WTC11 (cell line): Measurements from ENCODE around the gene PANX2. TPM values are rescaled to one million over a fixed set of nuclear protein-coding genes. Genes with fewer than 3 reads are reported as not detected.

Experiments
- ATAC-seq: fragments of 200-7000 bp; cut with Tn5 transposase; 2 replicates; pipeline ENCODE4 v1.10.0; 2021; ENCODE audit warnings: mild to moderate bottlenecking, moderate library complexity
- CTCF ChIA-PET: fragments of 300-600 bp; sonication (Branson Sonifier 250); formaldehyde crosslinking; loops from one replicate; lab custom pipeline; 2021; ENCODE audit warnings: antibody characterized with exemption; lab: Charles Lee
- POLR2A ChIA-PET: fragments of 350-600 bp; sonication (Branson Sonifier 250); formaldehyde crosslinking; loops from one replicate; lab custom pipeline; 2021; ENCODE audit warnings: antibody characterized with exemption; lab: Charles Lee
- DNase-seq: peaks from one replicate; pipeline ENCODE4 v3.0.0; 2021; ENCODE audit warnings: low spot score
- H3K27ac Mint-ChIP-seq: 2 replicates; pipeline ENCODE4 v1.8.0; 2021; ENCODE audit warnings: mixed read lengths
- H3K27me3 Mint-ChIP-seq: 2 replicates; pipeline ENCODE4 v1.8.0; 2021; ENCODE audit warnings: low read depth, mild to moderate bottlenecking, moderate library complexity, mixed read lengths
- H3K36me3 Mint-ChIP-seq: 2 replicates; pipeline ENCODE4 v1.8.0; 2021; ENCODE audit warnings: mixed read lengths
- H3K4me1 Mint-ChIP-seq: 2 replicates; pipeline ENCODE4 v1.8.0; 2022; ENCODE audit warnings: mixed read lengths
- H3K4me3 Mint-ChIP-seq: 2 replicates; pipeline ENCODE4 v1.8.0; 2021; ENCODE audit warnings: mild to moderate bottlenecking, moderate library complexity, mixed read lengths
- H3K9me3 Mint-ChIP-seq: 2 replicates; pipeline ENCODE4 v1.8.0; 2021; ENCODE audit warnings: mixed read lengths
- ATF1 ChIP-seq: sonication (generic); formaldehyde crosslinking; IDR thresholded peaks from 2 replicates; pipeline ENCODE4 v1.8.1; 2023; ENCODE audit warnings: mild to moderate bottlenecking, moderate library complexity, missing genetic modification reagents
- ELF4 ChIP-seq: sonication (generic); formaldehyde crosslinking; IDR thresholded peaks from 2 replicates; pipeline ENCODE4 v1.8.1; 2022; ENCODE audit warnings: low read depth, mild to moderate bottlenecking, moderate library complexity, missing genetic modification reagents
- EMX1 ChIP-seq: fragments of 250-450 bp; sonication (Bioruptor Pico); IDR thresholded peaks from 2 replicates; pipeline ENCODE4 v1.8.0; 2021; ENCODE audit warnings: mild to moderate bottlenecking
- FOXJ3 ChIP-seq: sonication (generic); formaldehyde crosslinking; IDR thresholded peaks from 2 replicates; pipeline ENCODE4 v1.9.0; 2021; ENCODE audit warnings: missing genetic modification reagents, mild to moderate bottlenecking, borderline replicate concordance
- GABPB1 ChIP-seq: sonication (generic); formaldehyde crosslinking; IDR thresholded peaks from 2 replicates; pipeline ENCODE4 v1.8.1; 2023; ENCODE audit warnings: mild to moderate bottlenecking, missing genetic modification reagents
- NFATC4 ChIP-seq: fragments of 250-450 bp; sonication (Bioruptor Pico); IDR thresholded peaks from 2 replicates; pipeline ENCODE4 v1.9.0; 2021; ENCODE audit warnings: mild to moderate bottlenecking
- NR1H2 ChIP-seq: sonication (generic); formaldehyde crosslinking; IDR thresholded peaks from 2 replicates; pipeline ENCODE4 v1.9.0; 2021; ENCODE audit warnings: mild to moderate bottlenecking, moderate library complexity, missing genetic modification reagents
- PRRX2 ChIP-seq: fragments of 250-450 bp; sonication (Bioruptor Pico); IDR thresholded peaks from 2 replicates; pipeline ENCODE4 v1.8.0; 2021; ENCODE audit warnings: mild to moderate bottlenecking
- ZNF232 ChIP-seq: sonication (generic); formaldehyde crosslinking; IDR thresholded peaks from 2 replicates; pipeline ENCODE4 v1.8.0; 2022; ENCODE audit warnings: mild to moderate bottlenecking, missing genetic modification reagents
- ZNF317 ChIP-seq: sonication (generic); formaldehyde crosslinking; IDR thresholded peaks from 2 replicates; pipeline ENCODE4 v1.8.1; 2023; ENCODE audit warnings: low read depth, mild to moderate bottlenecking, moderate library complexity, missing genetic modification reagents, borderline replicate concordance
- ZNF416 ChIP-seq: fragments of 250-450 bp; sonication (Bioruptor Pico); IDR thresholded peaks from 2 replicates; pipeline ENCODE4 v1.9.0; 2021; ENCODE audit warnings: mild to moderate bottlenecking, inconsistent platforms
- ZNF671 ChIP-seq: fragments of 250-450 bp; sonication (Bioruptor Pico); IDR thresholded peaks from 2 replicates; pipeline ENCODE4 v1.8.0; 2021; ENCODE audit warnings: mild to moderate bottlenecking
- total RNA-seq: library from RNA; stranded (reverse); gene quantifications from 3 replicates; pipeline ENCODE4 v1.2.3, GENCODE V29; 2021
- TF ChIP-seq, protein P1 (sequence below): fragments of 250-450 bp; sonication (Bioruptor Pico); IDR thresholded peaks from 2 replicates; pipeline ENCODE4 v2.1.2; 2022; ENCODE audit warnings: mild to moderate bottlenecking, moderate library complexity
- TF ChIP-seq, protein P2 (sequence below): fragments of 250-450 bp; sonication (Bioruptor Pico); conservative IDR thresholded peaks from 2 replicates; pipeline ENCODE4 v1.9.0; 2021; ENCODE audit warnings: mild to moderate bottlenecking
- TF ChIP-seq, protein P3 (sequence below): sonication (generic); formaldehyde crosslinking; IDR thresholded peaks from 2 replicates; pipeline ENCODE4 v1.8.1; 2022; ENCODE audit warnings: missing genetic modification reagents, borderline replicate concordance
- TF ChIP-seq, protein P4 (sequence below): fragments of 250-450 bp; sonication (Bioruptor Pico); IDR thresholded peaks from 2 replicates; pipeline ENCODE4 v1.8.0; 2021; ENCODE audit warnings: mild to moderate bottlenecking
- TF ChIP-seq, protein P5 (sequence below): fragments of 200-600 bp; IDR thresholded peaks from 2 replicates; pipeline ENCODE4 v1.8.0; 2022; ENCODE audit warnings: antibody characterized with exemption
- TF ChIP-seq, protein P6 (sequence below): sonication (generic); formaldehyde crosslinking; IDR thresholded peaks from 2 replicates; pipeline ENCODE4 v1.8.0; 2022; ENCODE audit warnings: mild to moderate bottlenecking, missing genetic modification reagents
- TF ChIP-seq, protein P7 (sequence below): fragments of 250-450 bp; sonication (Bioruptor Pico); IDR thresholded peaks from 2 replicates; pipeline ENCODE4 v1.9.0; 2021; ENCODE audit warnings: mild to moderate bottlenecking
- TF ChIP-seq, protein P8 (sequence below): sonication (generic); formaldehyde crosslinking; IDR thresholded peaks from 2 replicates; pipeline ENCODE4 v1.8.0; 2022; ENCODE audit warnings: mild to moderate bottlenecking, missing genetic modification reagents

Gene PANX2
- total RNA-seq, 1 experiment from 2014 or later = 10.2 TPM

DNA sequence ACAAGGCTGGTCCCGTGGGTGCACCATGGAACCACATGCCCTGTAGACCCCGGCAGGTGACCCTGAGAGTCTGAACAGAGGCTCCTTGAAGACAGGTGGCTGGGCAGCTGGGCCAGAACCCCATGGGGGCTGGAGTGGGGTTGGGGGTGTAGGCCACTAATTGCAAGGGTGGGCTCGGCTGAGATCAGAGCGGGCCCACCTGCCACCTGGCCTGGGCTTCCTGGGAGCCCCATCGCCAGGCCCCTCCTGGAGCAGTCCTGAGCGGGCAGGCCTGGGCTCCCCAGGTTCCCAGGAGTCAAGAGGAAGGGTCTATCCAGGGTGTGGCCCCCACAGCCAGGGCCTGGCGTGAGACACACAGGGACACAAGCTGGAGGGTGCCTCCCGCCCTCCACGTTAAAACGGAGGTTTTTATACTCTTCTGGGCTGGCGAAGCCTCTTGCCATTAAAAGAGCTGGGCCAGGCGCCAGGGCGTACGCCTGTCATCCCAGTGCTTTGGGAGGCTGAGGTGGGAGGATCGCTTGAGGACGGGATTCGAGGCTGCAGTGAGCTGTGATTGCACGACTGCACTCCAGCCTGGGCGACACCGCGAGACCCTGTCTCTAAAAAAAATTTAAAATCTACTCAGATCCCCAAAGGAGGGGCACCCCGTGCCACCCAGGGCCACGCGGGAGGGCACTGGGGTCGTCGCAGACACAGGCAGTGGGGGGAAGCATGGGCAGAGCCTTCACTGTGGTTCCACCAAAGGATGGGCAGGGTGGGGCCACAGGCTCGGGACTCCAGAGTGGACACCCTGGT is 10.4 kb downstream of the PANX2 start:
- Mint-ChIP-seq H3K27me3 (no peaks in the 10 kb centered on the region; the same call in 1 of the 2 replicates), H3K4me1 (peaks cover 3% of the 10 kb centered on the region), H3K4me3 (no peak overlapping the region), H3K9me3 (no peaks in the 10 kb centered on the region), H3K27ac (no peak overlapping the region), H3K36me3 (no peaks in the 10 kb centered on the region)
- CTCF ChIA-PET = interaction anchor here (2.2 kb wide), 1 partner anchor 9 kb away, joined by 7 read pairs; no protein-coding TSS in a partner anchor
- DNase-seq (no peak), ATAC-seq (no peak)
- no peak for TF ChIP-seq ELF4
- TF ChIP-seq NR1H2 = no peak
- TF ChIP-seq, protein P1, sequence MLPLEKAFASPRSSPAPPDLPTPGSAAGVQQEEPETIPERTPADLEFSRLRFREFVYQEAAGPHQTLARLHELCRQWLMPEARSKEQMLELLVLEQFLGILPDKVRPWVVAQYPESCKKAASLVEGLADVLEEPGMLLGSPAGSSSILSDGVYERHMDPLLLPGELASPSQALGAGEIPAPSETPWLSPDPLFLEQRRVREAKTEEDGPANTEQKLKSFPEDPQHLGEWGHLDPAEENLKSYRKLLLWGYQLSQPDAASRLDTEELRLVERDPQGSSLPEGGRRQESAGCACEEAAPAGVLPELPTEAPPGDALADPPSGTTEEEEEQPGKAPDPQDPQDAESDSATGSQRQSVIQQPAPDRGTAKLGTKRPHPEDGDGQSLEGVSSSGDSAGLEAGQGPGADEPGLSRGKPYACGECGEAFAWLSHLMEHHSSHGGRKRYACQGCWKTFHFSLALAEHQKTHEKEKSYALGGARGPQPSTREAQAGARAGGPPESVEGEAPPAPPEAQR (CRISPR knock-in tag) = no peak
- TF ChIP-seq, protein P2, sequence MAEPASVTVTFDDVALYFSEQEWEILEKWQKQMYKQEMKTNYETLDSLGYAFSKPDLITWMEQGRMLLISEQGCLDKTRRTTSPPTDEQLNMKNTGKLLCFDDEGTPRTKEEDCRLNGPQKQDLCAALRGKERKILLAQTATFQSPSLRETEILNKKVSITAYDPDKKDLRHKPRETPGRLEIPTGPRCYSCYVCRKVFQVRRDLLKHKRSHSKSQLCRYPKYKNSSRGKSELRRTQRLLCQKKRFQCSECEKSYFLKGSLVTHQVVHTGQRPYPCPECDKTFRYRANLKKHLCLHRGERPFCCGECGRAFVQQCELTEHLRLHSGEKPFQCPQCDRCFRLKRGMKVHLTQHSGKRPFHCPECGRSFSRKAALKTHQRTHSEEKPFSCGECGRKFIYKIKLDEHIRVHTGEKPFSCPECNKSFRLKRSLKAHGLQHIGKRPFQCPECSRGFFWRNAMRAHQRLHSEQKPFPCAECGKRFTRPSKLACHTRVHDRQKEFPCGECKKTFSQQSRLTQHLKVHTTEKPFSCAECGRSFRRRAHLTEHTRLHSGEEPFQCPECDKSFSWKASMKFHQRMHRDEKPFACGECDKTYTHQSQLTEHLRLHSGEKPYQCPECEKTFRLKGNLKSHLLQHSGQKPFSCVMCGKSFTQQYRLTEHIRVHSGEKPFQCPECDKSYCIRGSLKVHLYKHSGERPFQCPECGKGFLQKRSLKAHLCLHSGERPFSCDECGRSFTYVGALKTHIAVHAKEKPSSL (CRISPR knock-in tag) = no peak
- TF ChIP-seq, protein P3, sequence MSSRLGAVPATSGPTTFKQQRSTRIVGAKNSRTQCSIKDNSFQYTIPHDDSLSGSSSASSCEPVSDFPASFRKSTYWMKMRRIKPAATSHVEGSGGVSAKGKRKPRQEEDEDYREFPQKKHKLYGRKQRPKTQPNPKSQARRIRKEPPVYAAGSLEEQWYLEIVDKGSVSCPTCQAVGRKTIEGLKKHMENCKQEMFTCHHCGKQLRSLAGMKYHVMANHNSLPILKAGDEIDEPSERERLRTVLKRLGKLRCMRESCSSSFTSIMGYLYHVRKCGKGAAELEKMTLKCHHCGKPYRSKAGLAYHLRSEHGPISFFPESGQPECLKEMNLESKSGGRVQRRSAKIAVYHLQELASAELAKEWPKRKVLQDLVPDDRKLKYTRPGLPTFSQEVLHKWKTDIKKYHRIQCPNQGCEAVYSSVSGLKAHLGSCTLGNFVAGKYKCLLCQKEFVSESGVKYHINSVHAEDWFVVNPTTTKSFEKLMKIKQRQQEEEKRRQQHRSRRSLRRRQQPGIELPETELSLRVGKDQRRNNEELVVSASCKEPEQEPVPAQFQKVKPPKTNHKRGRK (CRISPR knock-in tag) = no peak
- TF ChIP-seq ZNF671 (CRISPR knock-in tag) = no peak
- TF ChIP-seq EMX1 (CRISPR knock-in tag) = no peak
- TF ChIP-seq NFATC4 (CRISPR knock-in tag) = no peak
- no peak for TF ChIP-seq PRRX2 (CRISPR knock-in tag)
- no peak for TF ChIP-seq GABPB1 (CRISPR knock-in tag)
- TF ChIP-seq ZNF416 = no peak
- no peak for TF ChIP-seq ATF1 (CRISPR knock-in tag)
- TF ChIP-seq, protein P4, sequence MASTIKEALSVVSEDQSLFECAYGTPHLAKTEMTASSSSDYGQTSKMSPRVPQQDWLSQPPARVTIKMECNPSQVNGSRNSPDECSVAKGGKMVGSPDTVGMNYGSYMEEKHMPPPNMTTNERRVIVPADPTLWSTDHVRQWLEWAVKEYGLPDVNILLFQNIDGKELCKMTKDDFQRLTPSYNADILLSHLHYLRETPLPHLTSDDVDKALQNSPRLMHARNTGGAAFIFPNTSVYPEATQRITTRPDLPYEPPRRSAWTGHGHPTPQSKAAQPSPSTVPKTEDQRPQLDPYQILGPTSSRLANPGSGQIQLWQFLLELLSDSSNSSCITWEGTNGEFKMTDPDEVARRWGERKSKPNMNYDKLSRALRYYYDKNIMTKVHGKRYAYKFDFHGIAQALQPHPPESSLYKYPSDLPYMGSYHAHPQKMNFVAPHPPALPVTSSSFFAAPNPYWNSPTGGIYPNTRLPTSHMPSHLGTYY = no peak
- TF ChIP-seq, protein P5, sequence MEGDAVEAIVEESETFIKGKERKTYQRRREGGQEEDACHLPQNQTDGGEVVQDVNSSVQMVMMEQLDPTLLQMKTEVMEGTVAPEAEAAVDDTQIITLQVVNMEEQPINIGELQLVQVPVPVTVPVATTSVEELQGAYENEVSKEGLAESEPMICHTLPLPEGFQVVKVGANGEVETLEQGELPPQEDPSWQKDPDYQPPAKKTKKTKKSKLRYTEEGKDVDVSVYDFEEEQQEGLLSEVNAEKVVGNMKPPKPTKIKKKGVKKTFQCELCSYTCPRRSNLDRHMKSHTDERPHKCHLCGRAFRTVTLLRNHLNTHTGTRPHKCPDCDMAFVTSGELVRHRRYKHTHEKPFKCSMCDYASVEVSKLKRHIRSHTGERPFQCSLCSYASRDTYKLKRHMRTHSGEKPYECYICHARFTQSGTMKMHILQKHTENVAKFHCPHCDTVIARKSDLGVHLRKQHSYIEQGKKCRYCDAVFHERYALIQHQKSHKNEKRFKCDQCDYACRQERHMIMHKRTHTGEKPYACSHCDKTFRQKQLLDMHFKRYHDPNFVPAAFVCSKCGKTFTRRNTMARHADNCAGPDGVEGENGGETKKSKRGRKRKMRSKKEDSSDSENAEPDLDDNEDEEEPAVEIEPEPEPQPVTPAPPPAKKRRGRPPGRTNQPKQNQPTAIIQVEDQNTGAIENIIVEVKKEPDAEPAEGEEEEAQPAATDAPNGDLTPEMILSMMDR = no peak
- TF ChIP-seq, protein P6, sequence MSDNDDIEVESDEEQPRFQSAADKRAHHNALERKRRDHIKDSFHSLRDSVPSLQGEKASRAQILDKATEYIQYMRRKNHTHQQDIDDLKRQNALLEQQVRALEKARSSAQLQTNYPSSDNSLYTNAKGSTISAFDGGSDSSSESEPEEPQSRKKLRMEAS (CRISPR knock-in tag) = no peak
- no peak for TF ChIP-seq FOXJ3 (CRISPR knock-in tag)
- TF ChIP-seq, protein P7, sequence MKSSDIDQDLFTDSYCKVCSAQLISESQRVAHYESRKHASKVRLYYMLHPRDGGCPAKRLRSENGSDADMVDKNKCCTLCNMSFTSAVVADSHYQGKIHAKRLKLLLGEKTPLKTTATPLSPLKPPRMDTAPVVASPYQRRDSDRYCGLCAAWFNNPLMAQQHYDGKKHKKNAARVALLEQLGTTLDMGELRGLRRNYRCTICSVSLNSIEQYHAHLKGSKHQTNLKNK = no peak
- no peak for TF ChIP-seq ZNF232 (CRISPR knock-in tag)
- no peak for TF ChIP-seq ZNF317
- TF ChIP-seq, protein P8, sequence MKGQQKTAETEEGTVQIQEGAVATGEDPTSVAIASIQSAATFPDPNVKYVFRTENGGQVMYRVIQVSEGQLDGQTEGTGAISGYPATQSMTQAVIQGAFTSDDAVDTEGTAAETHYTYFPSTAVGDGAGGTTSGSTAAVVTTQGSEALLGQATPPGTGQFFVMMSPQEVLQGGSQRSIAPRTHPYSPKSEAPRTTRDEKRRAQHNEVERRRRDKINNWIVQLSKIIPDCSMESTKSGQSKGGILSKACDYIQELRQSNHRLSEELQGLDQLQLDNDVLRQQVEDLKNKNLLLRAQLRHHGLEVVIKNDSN (CRISPR knock-in tag) = no peak
- POLR2A ChIA-PET = no interaction called here
